A673 (cell line): ENCODE measurements around the gene TEX22. TPM values are rescaled to one million over a fixed set of nuclear protein-coding genes. Genes with fewer than 3 reads are reported as not detected.

Experiments used
- BruUV-seq: library from RNA; stranded (reverse); fragments of 400-500 nt; replicated peaks from 2 replicates; lab custom pipeline; 2021; lab: Mats Ljungman, UMichigan
- CTCF ChIA-PET: fragments of 300-600 bp; sonication (Branson Sonifier 250); formaldehyde crosslinking; loops from one replicate; lab custom pipeline; 2022; ENCODE audit warnings: antibody characterized with exemption; lab: Charles Lee
- POLR2A ChIA-PET: fragments of 300-600 bp; sonication (Branson Sonifier 250); formaldehyde crosslinking; loops from one replicate; lab custom pipeline; 2022; ENCODE audit warnings: antibody characterized with exemption; ENCODE audit not compliant: low non-redundant PET; lab: Charles Lee
- DNase-seq: peaks from one replicate; pipeline ENCODE4 v3.0.0-alpha.2; 2015; ENCODE audit warnings: low spot score
- H3K27ac ChIP-seq: fragments of 200-600 bp; sonication (generic); 2 replicates; pipeline ENCODE4 v1.5.1; 2016; ENCODE audit warnings: mixed run types, low read depth, mild to moderate bottlenecking, mixed read lengths, antibody characterized with exemption, low read length; ENCODE audit not compliant: poor library complexity, severe bottlenecking
- H3K27me3 ChIP-seq: fragments of 200-600 bp; sonication (generic); replicated peaks from 2 replicates; pipeline ENCODE4 v1.6.1; 2017; ENCODE audit warnings: mixed run types, low read depth, mild to moderate bottlenecking, mixed read lengths, antibody characterized with exemption, low read length; ENCODE audit not compliant: insufficient read depth, poor library complexity
- H3K36me3 ChIP-seq: fragments of 200-600 bp; sonication (generic); 2 replicates; pipeline ENCODE4 v1.6.1; 2016; ENCODE audit warnings: mixed run types, mild to moderate bottlenecking, mixed read lengths, antibody characterized with exemption, low read length; ENCODE audit not compliant: insufficient read depth, poor library complexity, severe bottlenecking
- H3K4me1 ChIP-seq: fragments of 200-600 bp; sonication (generic); 2 replicates; pipeline ENCODE4 v1.6.1; 2017; ENCODE audit warnings: mixed run types, mild to moderate bottlenecking, mixed read lengths, antibody characterized with exemption, low read length; ENCODE audit not compliant: insufficient read depth, poor library complexity, severe bottlenecking
- H3K4me3 ChIP-seq: fragments of 200-600 bp; sonication (generic); 2 replicates; pipeline ENCODE4 v1.5.1; 2016; ENCODE audit warnings: low read depth, mixed run types, mild to moderate bottlenecking, mixed read lengths, low read length; ENCODE audit not compliant: poor library complexity, severe bottlenecking
- H3K9me3 ChIP-seq: fragments of 200-600 bp; sonication (generic); 2 replicates; pipeline ENCODE4 v1.6.1; 2016; ENCODE audit warnings: mixed run types, low read depth, mild to moderate bottlenecking, mixed read lengths, antibody characterized with exemption, low read length; ENCODE audit not compliant: poor library complexity, severe bottlenecking
- EZH2 ChIP-seq: fragments of 200-600 bp; sonication (generic); IDR thresholded peaks from 2 replicates; pipeline ENCODE4 v1.6.1; 2017; ENCODE audit warnings: borderline replicate concordance, low read depth, mild to moderate bottlenecking, mixed read lengths, antibody characterized with exemption, low read length; ENCODE audit not compliant: poor library complexity, severe bottlenecking
- intact Hi-C: fragments of 100-400 bp; cut with micrococcal nuclease; formaldehyde crosslinking; loops from one replicate; pipeline ENCODE4 v1.10.0; 2022; ENCODE audit not compliant: unreplicated experiment
- total RNA-seq: library from RNA; stranded (reverse); gene quantifications from 2 replicates; pipeline ENCODE4 v1.2.3, GENCODE V29; 2021
- TF ChIP-seq, protein P1 (sequence below): fragments of 300-800, 200-600 bp; sonication (generic); conservative IDR thresholded peaks from 2 replicates; pipeline ENCODE4 v1.5.1; 2017; ENCODE audit warnings: low read depth, mild to moderate bottlenecking, antibody characterized with exemption, low read length, moderate library complexity, mixed read lengths

TEX22 gene
- total RNA-seq, 1 experiment from 2014 or later = 2.7 TPM

DNA sequence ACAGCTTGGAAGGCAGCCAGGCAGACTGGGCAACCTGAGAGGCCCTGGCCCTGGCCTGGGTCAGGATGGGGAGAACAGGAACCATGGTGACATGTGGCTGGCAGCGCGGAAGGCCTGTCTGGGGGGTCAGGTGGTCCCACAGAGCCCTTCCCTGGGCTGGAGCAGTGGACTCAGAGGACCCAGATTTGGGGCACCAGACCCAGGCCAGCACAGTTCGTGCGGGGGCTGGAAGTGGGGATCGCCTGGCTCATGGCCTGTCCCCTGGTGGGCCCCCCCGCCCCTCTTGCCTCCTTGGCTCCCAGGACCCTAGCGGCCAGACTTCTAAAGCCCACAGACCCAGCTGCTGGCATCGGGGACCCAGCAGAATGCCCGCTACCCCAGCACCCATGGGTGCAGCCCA lies 42.7 kb downstream of the TEX22 start:
- DNase-seq = no peak
- TF ChIP-seq EZH2 = no peak
- TF ChIP-seq, protein P1, sequence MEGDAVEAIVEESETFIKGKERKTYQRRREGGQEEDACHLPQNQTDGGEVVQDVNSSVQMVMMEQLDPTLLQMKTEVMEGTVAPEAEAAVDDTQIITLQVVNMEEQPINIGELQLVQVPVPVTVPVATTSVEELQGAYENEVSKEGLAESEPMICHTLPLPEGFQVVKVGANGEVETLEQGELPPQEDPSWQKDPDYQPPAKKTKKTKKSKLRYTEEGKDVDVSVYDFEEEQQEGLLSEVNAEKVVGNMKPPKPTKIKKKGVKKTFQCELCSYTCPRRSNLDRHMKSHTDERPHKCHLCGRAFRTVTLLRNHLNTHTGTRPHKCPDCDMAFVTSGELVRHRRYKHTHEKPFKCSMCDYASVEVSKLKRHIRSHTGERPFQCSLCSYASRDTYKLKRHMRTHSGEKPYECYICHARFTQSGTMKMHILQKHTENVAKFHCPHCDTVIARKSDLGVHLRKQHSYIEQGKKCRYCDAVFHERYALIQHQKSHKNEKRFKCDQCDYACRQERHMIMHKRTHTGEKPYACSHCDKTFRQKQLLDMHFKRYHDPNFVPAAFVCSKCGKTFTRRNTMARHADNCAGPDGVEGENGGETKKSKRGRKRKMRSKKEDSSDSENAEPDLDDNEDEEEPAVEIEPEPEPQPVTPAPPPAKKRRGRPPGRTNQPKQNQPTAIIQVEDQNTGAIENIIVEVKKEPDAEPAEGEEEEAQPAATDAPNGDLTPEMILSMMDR = no peak
- intact Hi-C loops = no loop called here
- H3K27me3 ChIP-seq = no peaks in the 10 kb centered on the region
- H3K36me3 ChIP-seq = peaks cover 29% of the 10 kb centered on the region
- ChIA-PET POLR2A (no interaction called here), CTCF (no interaction called here)
- BruUV-seq = no TSS peak
- H3K4me1 ChIP-seq = peaks cover 6% of the 10 kb centered on the region
- no peaks in the 10 kb centered on the region for H3K9me3 ChIP-seq
- peak overlapping the region; percentile 40 for H3K27ac ChIP-seq
- H3K4me3 ChIP-seq = no peak overlapping the region

DNA sequence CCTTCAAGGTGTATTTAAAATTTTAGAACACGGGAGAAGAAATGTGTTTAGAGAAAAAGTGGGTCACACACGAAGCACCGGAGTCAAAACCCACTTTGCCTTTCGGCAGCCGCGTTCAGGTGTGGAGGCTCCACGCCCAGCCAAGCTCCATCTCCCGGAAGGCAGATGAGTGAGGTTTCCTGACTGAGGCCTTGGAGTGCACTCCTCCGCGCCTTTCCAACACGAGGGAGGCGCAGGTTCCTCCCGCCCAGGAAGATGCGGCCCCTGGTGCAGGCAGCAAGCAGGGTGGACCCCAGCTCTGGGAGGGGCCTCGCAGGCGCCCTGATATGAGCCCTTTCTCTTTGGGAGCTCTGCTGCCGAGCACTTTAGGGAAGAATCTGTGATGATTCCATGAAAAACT lies 43.8 kb downstream of the TEX22 start:
- ChIA-PET CTCF (no interaction called here), POLR2A (no interaction called here)
- DNase-seq = no peak
- Histone ChIP-seq H3K27me3 (no peaks in the 10 kb centered on the region), H3K36me3 (peaks cover 37% of the 10 kb centered on the region), H3K4me3 (no peak overlapping the region), H3K4me1 (peaks cover 6% of the 10 kb centered on the region), H3K9me3 (no peaks in the 10 kb centered on the region), H3K27ac (no peak overlapping the region)
- TF ChIP-seq EZH2 = no peak
- TF ChIP-seq, protein P1 = no peak
- intact Hi-C loops = no loop called here
- BruUV-seq = TSS peak; percentile 20

DNA sequence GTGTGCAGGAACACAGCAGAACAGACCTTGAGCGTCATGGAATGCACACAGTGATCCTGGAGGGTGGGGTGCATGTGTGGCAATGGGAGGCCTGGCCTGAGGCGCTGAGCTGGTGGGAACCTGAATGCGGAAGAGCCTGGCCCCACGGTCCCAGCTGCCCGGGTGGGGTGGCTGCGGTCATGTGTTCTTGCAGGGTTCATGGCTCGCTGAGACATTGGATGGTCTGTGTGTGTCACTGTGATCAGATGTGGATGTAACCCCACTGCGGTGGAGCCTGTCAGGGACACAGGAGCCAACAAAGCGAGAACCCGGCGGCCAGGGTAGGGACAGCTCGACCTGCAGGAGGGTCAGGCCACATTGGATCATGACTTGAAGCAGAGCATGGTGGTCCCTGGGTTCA lies 44.5 kb downstream of the TEX22 start:
- no peaks in the 10 kb centered on the region for H3K27me3 ChIP-seq
- POLR2A ChIA-PET = interaction anchor here (0.6 kb wide), 1 partner anchor 28 kb away, joined by 5 read pairs; no protein-coding TSS in a partner anchor
- peaks cover 37% of the 10 kb centered on the region for H3K36me3 ChIP-seq
- BruUV-seq = no TSS peak
- peaks cover 6% of the 10 kb centered on the region for H3K4me1 ChIP-seq
- H3K4me3 ChIP-seq = no peak overlapping the region
- TF ChIP-seq EZH2 = no peak
- TF ChIP-seq, protein P1 = no peak
- intact Hi-C loops = no loop called here
- H3K9me3 ChIP-seq = no peaks in the 10 kb centered on the region
- DNase-seq = no peak
- H3K27ac ChIP-seq = no peak overlapping the region
- CTCF ChIA-PET = no interaction called here
